ENCODE results near the gene DLL4.

GRCh38 chr15:40899536-40900207 lies 29.5 kb upstream of the DLL4 start:
- TF ChIP-seq, protein P1, sequence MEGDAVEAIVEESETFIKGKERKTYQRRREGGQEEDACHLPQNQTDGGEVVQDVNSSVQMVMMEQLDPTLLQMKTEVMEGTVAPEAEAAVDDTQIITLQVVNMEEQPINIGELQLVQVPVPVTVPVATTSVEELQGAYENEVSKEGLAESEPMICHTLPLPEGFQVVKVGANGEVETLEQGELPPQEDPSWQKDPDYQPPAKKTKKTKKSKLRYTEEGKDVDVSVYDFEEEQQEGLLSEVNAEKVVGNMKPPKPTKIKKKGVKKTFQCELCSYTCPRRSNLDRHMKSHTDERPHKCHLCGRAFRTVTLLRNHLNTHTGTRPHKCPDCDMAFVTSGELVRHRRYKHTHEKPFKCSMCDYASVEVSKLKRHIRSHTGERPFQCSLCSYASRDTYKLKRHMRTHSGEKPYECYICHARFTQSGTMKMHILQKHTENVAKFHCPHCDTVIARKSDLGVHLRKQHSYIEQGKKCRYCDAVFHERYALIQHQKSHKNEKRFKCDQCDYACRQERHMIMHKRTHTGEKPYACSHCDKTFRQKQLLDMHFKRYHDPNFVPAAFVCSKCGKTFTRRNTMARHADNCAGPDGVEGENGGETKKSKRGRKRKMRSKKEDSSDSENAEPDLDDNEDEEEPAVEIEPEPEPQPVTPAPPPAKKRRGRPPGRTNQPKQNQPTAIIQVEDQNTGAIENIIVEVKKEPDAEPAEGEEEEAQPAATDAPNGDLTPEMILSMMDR (IDR thresholded peaks at IDR 0.05; ENCODE audit: borderline replicate concordance, extremely low read depth, low read length, poor library complexity, severe bottlenecking) = no peak
- no peak for TF ChIP-seq EZH2 (IDR thresholded peaks at IDR 0.05; ENCODE audit: borderline replicate concordance, low read depth, low read length, severe bottlenecking)
